HG03565 (cell line): ENCODE data around the gene MTHFD2L.
"Not testable (repeated sequence)": the region's sequence is repeated elsewhere in the genome, so short reads cannot be mapped to it uniquely, and the experiment has no call there.

ENCODE experiments used
- ATAC-seq: cut with Tn5 transposase; IDR thresholded peaks from one replicate; pipeline ENCODE4 v1.9.1; 2021; ENCODE audit warnings: mild to moderate bottlenecking, moderate library complexity; ENCODE audit not compliant: unreplicated experiment

Gene MTHFD2L

GRCh38 chr4:74132188-74132587 lies 25.7 kb upstream of the MTHFD2L start:
- ATAC-seq: not testable (repeated sequence)

- ATAC-seq: no peak
Observed at GRCh38 chr4:74132944-74133343, 25.0 kb upstream of the MTHFD2L start.

GRCh38 chr4:74133786-74134499 lies 24.0 kb upstream of the MTHFD2L start:
- peak; percentile 67 for ATAC-seq

- ATAC-seq: no peak
Observed at GRCh38 chr4:74134500-74134852, 23.4 kb upstream of the MTHFD2L start.

- ATAC-seq: no peak
Observed at GRCh38 chr4:74146581-74147129, 11.3 kb upstream of the MTHFD2L start.

- ATAC-seq: no peak
Observed at GRCh38 chr4:74148205-74148604, 9.7 kb upstream of the MTHFD2L start.

GRCh38 chr4:74152836-74153235 lies 5.1 kb upstream of the MTHFD2L start:
- no peak for ATAC-seq

- ATAC-seq: no peak
Observed at GRCh38 chr4:74156521-74156920, 1.4 kb upstream of the MTHFD2L start.

GRCh38 chr4:74157154-74157553 lies 764 bp upstream of the MTHFD2L start:
- ATAC-seq: no peak

GRCh38 chr4:74158466-74159142 lies 686 bp downstream of the MTHFD2L start:
- no peak for ATAC-seq

GRCh38 chr4:74159143-74159709 lies 1.3 kb downstream of the MTHFD2L start:
- no peak for ATAC-seq

- ATAC-seq: no peak
Observed at GRCh38 chr4:74161666-74162450, 3.9 kb downstream of the MTHFD2L start.

- ATAC-seq: peak; percentile 42
Observed at GRCh38 chr4:74166135-74166534, 8.2 kb downstream of the MTHFD2L start.

- ATAC-seq: no peak
Observed at GRCh38 chr4:74166818-74167217, 8.9 kb downstream of the MTHFD2L start.

GRCh38 chr4:74167585-74167984 lies 9.7 kb downstream of the MTHFD2L start:
- no peak for ATAC-seq

- no peak for ATAC-seq
Observed at GRCh38 chr4:74168841-74169240, 10.9 kb downstream of the MTHFD2L start.

- ATAC-seq: no peak
Observed at GRCh38 chr4:74173321-74173720, 15.4 kb downstream of the MTHFD2L start.

GRCh38 chr4:74174421-74174820 lies 16.5 kb downstream of the MTHFD2L start:
- ATAC-seq: no peak

GRCh38 chr4:74174941-74175340 lies 17.0 kb downstream of the MTHFD2L start:
- no peak for ATAC-seq

GRCh38 chr4:74175379-74175778 lies 17.5 kb downstream of the MTHFD2L start:
- ATAC-seq: no peak

- ATAC-seq: no peak
Observed at GRCh38 chr4:74178798-74179197, 20.9 kb downstream of the MTHFD2L start.
